SU-DHL-6 (cell line): Measurements from ENCODE around the gene RARG.

Experiments used
- H2AFZ ChIP-seq: fragments of 200-600 bp; sonication (generic); 2 replicates; pipeline ENCODE4 v1.6.1; 2014; ENCODE audit warnings: low read depth, mild to moderate bottlenecking, moderate library complexity, mixed read lengths, antibody characterized with exemption, low read length; ENCODE audit not compliant: severe bottlenecking
- H3F3A ChIP-seq: fragments of 200-600 bp; shearing (Covaris generic); 2 replicates; pipeline ENCODE4 v1.6.0; 2016; ENCODE audit warnings: antibody characterized with exemption, mild to moderate bottlenecking; ENCODE audit not compliant: insufficient read depth
- H3K27ac ChIP-seq: fragments of 200-600 bp; sonication (generic); 2 replicates; pipeline ENCODE4 v1.5.1; 2016; ENCODE audit warnings: low read depth, mild to moderate bottlenecking, low read length, moderate library complexity, mixed read lengths
- H3K27me3 ChIP-seq: fragments of 200-600 bp; sonication (generic), shearing (Covaris generic); 2 replicates; pipeline ENCODE4 v1.6.0; 2014; ENCODE audit warnings: mild to moderate bottlenecking, low read length
- H3K36me3 ChIP-seq: fragments of 200-600 bp; sonication (generic); 2 replicates; pipeline ENCODE4 v1.6.1; 2014; ENCODE audit warnings: mild to moderate bottlenecking, low read length, mixed read lengths
- H3K4me2 ChIP-seq: fragments of 300-600, 200-600 bp; shearing (Covaris generic), sonication (generic); 2 replicates; pipeline ENCODE4 v1.6.0; 2014; ENCODE audit warnings: low read length, low read depth, mild to moderate bottlenecking; ENCODE audit not compliant: poor library complexity, severe bottlenecking
- H3K4me3 ChIP-seq: fragments of 200-600 bp; sonication (generic); 2 replicates; pipeline ENCODE4 v1.5.1; 2014; ENCODE audit warnings: antibody characterized with exemption, low read length, mild to moderate bottlenecking, mixed read lengths; ENCODE audit not compliant: insufficient read depth, poor library complexity, severe bottlenecking
- H3K79me2 ChIP-seq: fragments of 200-600 bp; sonication (generic); 2 replicates; pipeline ENCODE4 v1.6.1; 2014; ENCODE audit warnings: mild to moderate bottlenecking, low read length, moderate library complexity; ENCODE audit not compliant: insufficient read depth
- H3K9ac ChIP-seq: fragments of 200-600 bp; sonication (generic); 2 replicates; pipeline ENCODE4 v1.7.0; 2014; ENCODE audit warnings: mild to moderate bottlenecking, low read length
- H3K9me2 ChIP-seq: fragments of 200-600 bp; sonication (generic); replicated peaks from 2 replicates; pipeline ENCODE4 v1.6.1; 2014; ENCODE audit warnings: low read length; ENCODE audit not compliant: insufficient read depth
- H3K9me3 ChIP-seq: fragments of 200-600 bp; sonication (generic); 2 replicates; pipeline ENCODE4 v1.6.1; 2014; ENCODE audit warnings: low read length, mixed read lengths; ENCODE audit not compliant: insufficient read depth
- H4K20me1 ChIP-seq: fragments of 200-600 bp; sonication (generic); 2 replicates; pipeline ENCODE4 v1.6.1; 2014; ENCODE audit warnings: low read depth, mild to moderate bottlenecking, antibody characterized with exemption, low read length, moderate library complexity, mixed read lengths
- CTCF ChIP-seq: fragments of 200-600 bp; sonication (generic); IDR thresholded peaks from one replicate; pipeline ENCODE4 v1.5.1; 2017; ENCODE audit warnings: antibody characterized with exemption, mild to moderate bottlenecking, low read length, moderate library complexity; ENCODE audit not compliant: insufficient read depth, poor library complexity, severe bottlenecking
- EZH2phosphoT487 ChIP-seq: fragments of 200-600 bp; sonication (generic), shearing (Covaris generic); conservative IDR thresholded peaks from 2 replicates; pipeline ENCODE4 v1.6.1; 2018; ENCODE audit warnings: mild to moderate bottlenecking, antibody characterized with exemption, low read length, moderate library complexity, mixed read lengths

Gene RARG

GRCh38 chr12:53265783-53266182, 33.8 kb upstream of the RARG start:
- no peak overlapping the region for H3K9ac ChIP-seq
- TF ChIP-seq EZH2phosphoT487 (no peak), CTCF (no peak)
- H3K27me3 ChIP-seq = no peaks in the 10 kb centered on the region
- no peaks in the 10 kb centered on the region for H3K9me2 ChIP-seq
- H3K79me2 ChIP-seq = peaks cover 27% of the 10 kb centered on the region
- peaks cover 3% of the 10 kb centered on the region; the same call in 1 of the 2 replicates for H3K36me3 ChIP-seq
- no peak overlapping the region for H2AFZ ChIP-seq
- H3K27ac ChIP-seq = no peak overlapping the region
- H4K20me1 ChIP-seq = no peaks in the 10 kb centered on the region
- no peak overlapping the region for H3K4me2 ChIP-seq
- no peak overlapping the region for H3K4me3 ChIP-seq
- no peaks in the 10 kb centered on the region for H3K9me3 ChIP-seq
- H3F3A ChIP-seq = 0 out of 2 replicates have a peak, but pooled peaks cover 3% of the 10 kb centered on the region

- H3K4me3 ChIP-seq = no peak overlapping the region
- no peak overlapping the region for H2AFZ ChIP-seq
- no peak overlapping the region for H3K9ac ChIP-seq
Observed at GRCh38 chr12:53259891-53260290, 27.9 kb upstream of the RARG start.

GRCh38 chr12:53258541-53259539, 26.8 kb upstream of the RARG start:
- Histone ChIP-seq H3K27ac (no peak overlapping the region), H3K9me3 (no peaks in the 10 kb centered on the region), H3K4me3 (no peak overlapping the region), H3F3A (peaks cover 3% of the 10 kb centered on the region; the same call in 1 of the 2 replicates), H4K20me1 (no peaks in the 10 kb centered on the region), H3K27me3 (no peaks in the 10 kb centered on the region), H3K36me3 (no peaks in the 10 kb centered on the region), H3K4me2 (no peak overlapping the region), H3K79me2 (no peaks in the 10 kb centered on the region), H3K9me2 (no peaks in the 10 kb centered on the region), H3K9ac (no peak overlapping the region), H2AFZ (no peak overlapping the region)
- TF ChIP-seq CTCF (no peak), EZH2phosphoT487 (no peak)

More at GRCh38 chr12:53259891-53260290, 27.9 kb upstream of the RARG start:
- Histone ChIP-seq H3K9me3 (no peaks in the 10 kb centered on the region), H4K20me1 (no peaks in the 10 kb centered on the region), H3K27ac (no peak overlapping the region), H3F3A (peaks cover 3% of the 10 kb centered on the region; the same call in 1 of the 2 replicates), H3K79me2 (no peaks in the 10 kb centered on the region), H3K27me3 (no peaks in the 10 kb centered on the region), H3K9me2 (no peaks in the 10 kb centered on the region), H3K4me2 (no peak overlapping the region), H3K36me3 (no peaks in the 10 kb centered on the region)
- TF ChIP-seq EZH2phosphoT487 (no peak), CTCF (no peak)
